KMS-11 (cell line): ENCODE measurements around the gene PUSL1.

Source experiments
- H2AFZ ChIP-seq: fragments of 200-600 bp; sonication (generic); 2 replicates; pipeline ENCODE4 v1.6.1; 2016; ENCODE audit warnings: antibody characterized with exemption, mixed run types, low read depth
- H3K27ac ChIP-seq: fragments of 200-600 bp; sonication (generic); 2 replicates; pipeline ENCODE4 v1.6.1; 2016; ENCODE audit warnings: mild to moderate bottlenecking, mixed run types
- H3K27me3 ChIP-seq: fragments of 200-600 bp; sonication (generic); 2 replicates; pipeline ENCODE4 v1.6.1; 2017; ENCODE audit warnings: mild to moderate bottlenecking, low read depth, mixed run types, moderate library complexity; ENCODE audit not compliant: insufficient read depth
- H3K36me3 ChIP-seq: fragments of 200-600 bp; sonication (generic); 2 replicates; pipeline ENCODE4 v1.6.1; 2017; ENCODE audit warnings: mild to moderate bottlenecking, mixed run types; ENCODE audit not compliant: insufficient read depth
- H3K4me1 ChIP-seq: fragments of 200-600 bp; sonication (generic); 2 replicates; pipeline ENCODE4 v1.6.1; 2016; ENCODE audit warnings: mild to moderate bottlenecking, low read depth, mixed run types; ENCODE audit not compliant: poor library complexity, severe bottlenecking
- H3K4me2 ChIP-seq: fragments of 200-600 bp; sonication (generic); 2 replicates; pipeline ENCODE4 v1.7.0; 2016; ENCODE audit warnings: mild to moderate bottlenecking, mixed run types
- H3K4me3 ChIP-seq: fragments of 200-600 bp; sonication (generic); IDR thresholded peaks from 2 replicates; pipeline ENCODE4 v1.6.1; 2017; ENCODE audit warnings: low read depth, low read length, mixed read lengths; ENCODE audit not compliant: insufficient read depth
- H3K79me2 ChIP-seq: fragments of 200-600 bp; sonication (generic); 2 replicates; pipeline ENCODE4 v1.6.1; 2016; ENCODE audit warnings: low read depth, mixed run types; ENCODE audit not compliant: insufficient read depth
- H3K9ac ChIP-seq: fragments of 200-600 bp; sonication (generic); 2 replicates; pipeline ENCODE4 v1.6.1; 2016; ENCODE audit warnings: mild to moderate bottlenecking, mixed run types
- H4K20me1 ChIP-seq: fragments of 200-600 bp; sonication (generic); 2 replicates; pipeline ENCODE4 v1.6.1; 2016; ENCODE audit warnings: mild to moderate bottlenecking, mixed run types; ENCODE audit not compliant: insufficient read depth
- TF ChIP-seq, protein P1 (sequence below): fragments of 200-600 bp; sonication (generic); conservative IDR thresholded peaks from 2 replicates; pipeline ENCODE4 v1.6.1; 2017; ENCODE audit warnings: low read depth, mild to moderate bottlenecking, antibody characterized with exemption, low read length, moderate library complexity, mixed read lengths

Gene PUSL1

DNA sequence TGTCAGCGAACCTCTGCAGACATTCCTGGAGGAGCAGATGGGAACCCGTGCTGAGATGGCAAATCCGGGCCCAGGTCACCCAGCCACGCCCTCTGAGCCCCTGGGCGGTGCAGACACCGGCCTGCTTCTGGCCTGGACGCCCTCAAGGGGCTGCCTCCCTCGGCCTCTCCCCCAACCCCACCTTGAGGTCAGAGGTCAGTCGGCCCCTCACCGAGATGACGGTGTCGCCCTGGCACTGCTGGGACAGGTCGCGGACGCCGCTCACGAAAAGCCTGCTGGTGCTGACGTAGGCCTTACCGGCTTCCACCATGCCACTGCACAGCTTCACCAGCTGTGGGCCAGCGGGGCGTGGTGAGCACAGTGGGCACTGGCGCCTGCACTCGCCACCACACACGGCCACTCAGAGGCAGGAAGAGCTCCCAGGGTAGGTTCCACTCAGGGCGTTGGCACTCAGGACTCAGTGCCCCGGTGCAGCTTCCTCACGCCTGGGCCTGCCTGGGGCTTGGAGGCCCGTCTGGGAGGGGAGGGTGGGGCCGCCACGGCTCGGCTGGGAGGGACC is 5.4 kb upstream of the PUSL1 start:
- H3K9ac ChIP-seq = no peak overlapping the region
- TF ChIP-seq, protein P1, sequence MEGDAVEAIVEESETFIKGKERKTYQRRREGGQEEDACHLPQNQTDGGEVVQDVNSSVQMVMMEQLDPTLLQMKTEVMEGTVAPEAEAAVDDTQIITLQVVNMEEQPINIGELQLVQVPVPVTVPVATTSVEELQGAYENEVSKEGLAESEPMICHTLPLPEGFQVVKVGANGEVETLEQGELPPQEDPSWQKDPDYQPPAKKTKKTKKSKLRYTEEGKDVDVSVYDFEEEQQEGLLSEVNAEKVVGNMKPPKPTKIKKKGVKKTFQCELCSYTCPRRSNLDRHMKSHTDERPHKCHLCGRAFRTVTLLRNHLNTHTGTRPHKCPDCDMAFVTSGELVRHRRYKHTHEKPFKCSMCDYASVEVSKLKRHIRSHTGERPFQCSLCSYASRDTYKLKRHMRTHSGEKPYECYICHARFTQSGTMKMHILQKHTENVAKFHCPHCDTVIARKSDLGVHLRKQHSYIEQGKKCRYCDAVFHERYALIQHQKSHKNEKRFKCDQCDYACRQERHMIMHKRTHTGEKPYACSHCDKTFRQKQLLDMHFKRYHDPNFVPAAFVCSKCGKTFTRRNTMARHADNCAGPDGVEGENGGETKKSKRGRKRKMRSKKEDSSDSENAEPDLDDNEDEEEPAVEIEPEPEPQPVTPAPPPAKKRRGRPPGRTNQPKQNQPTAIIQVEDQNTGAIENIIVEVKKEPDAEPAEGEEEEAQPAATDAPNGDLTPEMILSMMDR = no peak
- peaks cover 24% of the 10 kb centered on the region for H3K79me2 ChIP-seq
- no peak overlapping the region for H3K4me3 ChIP-seq
- no peaks in the 10 kb centered on the region for H3K27me3 ChIP-seq
- no peak overlapping the region for H2AFZ ChIP-seq
- H3K4me1 ChIP-seq = peaks cover 17% of the 10 kb centered on the region
- no peak overlapping the region for H3K27ac ChIP-seq
- H4K20me1 ChIP-seq = no peaks in the 10 kb centered on the region; the same call in 1 of the 2 replicates
- no peaks in the 10 kb centered on the region for H3K36me3 ChIP-seq
- H3K4me2 ChIP-seq = no peak overlapping the region

DNA sequence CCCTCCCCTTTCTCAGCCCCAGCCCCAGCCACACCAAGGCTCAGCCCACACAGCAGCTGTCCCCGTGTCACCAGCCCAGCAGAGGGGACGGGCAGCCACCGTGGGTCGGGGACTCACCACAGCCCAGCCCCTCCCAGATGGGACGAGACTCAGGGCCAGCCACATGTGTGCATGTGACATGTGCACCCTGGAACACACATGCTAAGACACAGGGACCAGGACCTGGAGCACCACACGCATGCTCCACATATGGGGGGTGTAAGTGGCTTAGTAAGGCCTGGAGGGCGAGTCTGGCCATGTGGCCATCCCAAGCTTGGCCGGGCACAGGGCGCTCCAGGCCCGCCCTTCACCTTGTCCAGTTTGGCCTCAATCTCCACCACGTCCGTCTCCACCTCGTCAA is 4.7 kb upstream of the PUSL1 start:
- Histone ChIP-seq H3K4me3 (no peak overlapping the region), H3K4me2 (no peak overlapping the region), H3K79me2 (peaks cover 24% of the 10 kb centered on the region), H3K27ac (no peak overlapping the region), H3K36me3 (no peaks in the 10 kb centered on the region), H4K20me1 (no peaks in the 10 kb centered on the region; the same call in 1 of the 2 replicates), H3K27me3 (no peaks in the 10 kb centered on the region), H3K9ac (no peak overlapping the region), H3K4me1 (peaks cover 17% of the 10 kb centered on the region), H2AFZ (no peak overlapping the region)
- TF ChIP-seq, protein P1 = no peak

- Histone ChIP-seq H3K9ac (peak overlapping the region; percentile 59), H2AFZ (no peak overlapping the region), H3K4me2 (peak overlapping the region; percentile 78), H3K4me3 (no peak overlapping the region), H3K79me2 (peaks cover 28% of the 10 kb centered on the region), H3K36me3 (no peaks in the 10 kb centered on the region), H3K27ac (peak overlapping the region; percentile 77), H3K27me3 (no peaks in the 10 kb centered on the region), H3K4me1 (peaks cover 17% of the 10 kb centered on the region), H4K20me1 (no peaks in the 10 kb centered on the region; the same call in 1 of the 2 replicates)
- TF ChIP-seq, protein P1 = no peak
Measured at GRCh38 chr1:1304331-1305299, 3.8 kb upstream of the PUSL1 start.

DNA sequence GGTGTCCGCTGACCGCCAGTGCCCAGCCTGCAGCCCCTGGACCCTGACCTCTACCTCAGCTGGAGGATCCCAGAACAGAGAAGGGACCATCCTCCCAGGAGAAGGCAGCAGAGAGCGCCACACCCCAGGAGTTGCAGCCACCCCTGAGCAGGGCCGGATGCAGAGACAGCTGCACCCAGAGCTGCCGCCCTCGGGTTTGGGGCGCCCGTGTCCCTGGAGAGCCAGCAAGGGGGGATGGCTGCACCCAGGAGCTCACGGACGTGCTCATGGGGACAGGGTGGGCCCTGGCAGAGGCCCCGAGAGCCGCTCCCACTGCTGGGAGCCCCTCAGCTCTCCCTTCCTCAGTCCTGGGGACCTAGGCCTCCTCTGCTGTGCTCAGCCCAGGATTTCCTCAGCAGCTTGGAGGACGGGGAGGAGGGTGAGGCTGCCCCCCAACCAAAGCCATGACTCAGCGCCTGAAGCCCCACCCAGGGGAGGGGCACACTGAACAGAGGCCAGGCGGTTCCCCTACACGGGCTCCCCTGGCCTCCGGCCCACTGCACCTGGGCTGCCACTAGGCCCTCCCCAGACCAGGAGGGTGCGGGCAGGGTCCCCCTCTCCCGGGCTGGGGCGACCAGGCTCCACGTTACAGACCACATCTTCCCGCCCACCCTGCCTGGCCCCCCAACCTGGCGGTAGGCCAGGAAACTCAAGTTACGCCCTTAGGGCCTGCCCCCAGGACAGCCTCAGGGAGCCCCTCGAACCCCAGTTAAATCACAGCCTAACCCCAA is 2.9 kb upstream of the PUSL1 start:
- H3K4me2 ChIP-seq = peak overlapping the region; percentile 78
- no peaks in the 10 kb centered on the region; the same call in 1 of the 2 replicates for H4K20me1 ChIP-seq

More for the DNA sequence above, 2.9 kb upstream of the PUSL1 start:
- H3K4me1 ChIP-seq = peaks cover 17% of the 10 kb centered on the region
- peak overlapping the region; percentile 77 for H3K27ac ChIP-seq
- H3K9ac ChIP-seq = peak overlapping the region; percentile 59
- H2AFZ ChIP-seq = peak overlapping the region; percentile 42; the same call in 1 of the 2 replicates
- no peaks in the 10 kb centered on the region for H3K27me3 ChIP-seq
- peaks cover 35% of the 10 kb centered on the region for H3K79me2 ChIP-seq
- TF ChIP-seq, protein P1 = no peak
- peak overlapping the region; percentile 42 for H3K4me3 ChIP-seq
- no peaks in the 10 kb centered on the region for H3K36me3 ChIP-seq
